HL-60 (cell line): ENCODE data around the gene PCSK2.

Experiments used
- DNase-seq, 2 experiments: peaks; one replicate each; pipeline ENCODE4 v3.0.0-alpha.2; 2010 to 2020; ENCODE audit warnings: low read depth in 1 of 2, low spot score in 1 of 2
- H3K27ac ChIP-seq: fragments of 250-450 bp; sonication (Bioruptor Pico); replicated peaks from 2 replicates; pipeline ENCODE4 v1.5.1; 2020; ENCODE audit warnings: mild to moderate bottlenecking, moderate library complexity
- H3K27me3 ChIP-seq: fragments of 250-450 bp; sonication (Bioruptor Pico); 2 replicates; pipeline ENCODE4 v1.5.1; 2021; ENCODE audit warnings: mild to moderate bottlenecking, moderate library complexity; ENCODE audit not compliant: insufficient read depth, poor library complexity, severe bottlenecking
- H3K4me3 ChIP-seq: replicated peaks from 2 replicates; pipeline ENCODE4 v1.5.1; 2011; ENCODE audit warnings: mild to moderate bottlenecking, control low read depth, low read length; ENCODE audit not compliant: insufficient read depth
- CTCF ChIP-seq: IDR thresholded peaks from one replicate; pipeline ENCODE4 v1.5.1; 2011; ENCODE audit warnings: low read length, control low read depth, inconsistent platforms; ENCODE audit not compliant: insufficient read depth
- GABPA ChIP-seq: IDR thresholded peaks from 2 replicates; pipeline ENCODE4 v1.6.1; 2012; ENCODE audit warnings: low read depth
- POLR2AphosphoS5 ChIP-seq: IDR thresholded peaks from 2 replicates; pipeline ENCODE4 v1.6.1; 2012; ENCODE audit warnings: low read depth
- REST ChIP-seq: IDR thresholded peaks from 2 replicates; pipeline ENCODE4 v1.6.1; 2012; ENCODE audit warnings: low read depth; ENCODE audit not compliant: insufficient replicate concordance
- SPI1 ChIP-seq: IDR thresholded peaks from 2 replicates; pipeline ENCODE4 v1.6.1; 2012; ENCODE audit warnings: low read depth, mild to moderate bottlenecking, borderline replicate concordance

PCSK2 gene

GRCh38 chr20:17390655-17391054 is 163.8 kb downstream of the PCSK2 start:
- Histone ChIP-seq H3K27ac (no peak overlapping the region), H3K4me3 (no peak overlapping the region), H3K27me3 (no peaks in the 10 kb centered on the region)
- TF ChIP-seq GABPA: no peak
- no peak for TF ChIP-seq REST
- no peak for TF ChIP-seq POLR2AphosphoS5
- no peak for TF ChIP-seq CTCF
- TF ChIP-seq SPI1: no peak
- DNase-seq: no peak

- no peak overlapping the region for H3K4me3 ChIP-seq
- no peak for TF ChIP-seq GABPA
- peak; percentile 86 for TF ChIP-seq SPI1
- no peak for TF ChIP-seq POLR2AphosphoS5
- H3K27me3 ChIP-seq: no peaks in the 10 kb centered on the region
- no peak for DNase-seq
- H3K27ac ChIP-seq: no peak overlapping the region
Measured at GRCh38 chr20:17391127-17391771, 164.4 kb downstream of the PCSK2 start.

GRCh38 chr20:17394411-17394810 is 167.6 kb downstream of the PCSK2 start:
- Histone ChIP-seq H3K27ac (no peak overlapping the region), H3K4me3 (no peak overlapping the region), H3K27me3 (no peaks in the 10 kb centered on the region)
- DNase-seq: no peak
- TF ChIP-seq REST (no peak), CTCF (no peak), SPI1 (no peak), GABPA (no peak), POLR2AphosphoS5 (no peak)

GRCh38 chr20:17395729-17396128 is 168.9 kb downstream of the PCSK2 start:
- H3K27ac ChIP-seq: no peak overlapping the region
- no peak for DNase-seq
- TF ChIP-seq CTCF (no peak), SPI1 (no peak), POLR2AphosphoS5 (no peak), REST (no peak), GABPA (no peak)

More at GRCh38 chr20:17395729-17396128, 168.9 kb downstream of the PCSK2 start:
- H3K27me3 ChIP-seq: no peaks in the 10 kb centered on the region
- no peak overlapping the region for H3K4me3 ChIP-seq
